Epithelial cell of esophagus (primary cell): ENCODE data around the gene TLE6.

Source experiments
- DNase-seq: peaks from one replicate; pipeline ENCODE4 v3.0.0; 2010; ENCODE audit warnings: low read depth
- H3K4me3 ChIP-seq: 2 replicates; pipeline ENCODE4 v1.5.1; 2011; ENCODE audit warnings: mild to moderate bottlenecking, low read length, control low read depth
- CTCF ChIP-seq: IDR thresholded peaks from 2 replicates; pipeline ENCODE4 v1.5.1; 2011; ENCODE audit warnings: low read depth, mild to moderate bottlenecking, low read length, control low read depth, inconsistent platforms; ENCODE audit not compliant: insufficient read depth; ENCODE audit errors: missing control alignments

Gene TLE6

GRCh38 chr19:2982561-2982960, 5.2 kb downstream of the TLE6 start:
- no peak overlapping the region for H3K4me3 ChIP-seq
- DNase-seq, result no peak
- no peak for TF ChIP-seq CTCF

GRCh38 chr19:2982983-2983350, 5.6 kb downstream of the TLE6 start:
- no peak overlapping the region for H3K4me3 ChIP-seq
- no peak for TF ChIP-seq CTCF
- DNase-seq, result peak; percentile 79

DNA sequence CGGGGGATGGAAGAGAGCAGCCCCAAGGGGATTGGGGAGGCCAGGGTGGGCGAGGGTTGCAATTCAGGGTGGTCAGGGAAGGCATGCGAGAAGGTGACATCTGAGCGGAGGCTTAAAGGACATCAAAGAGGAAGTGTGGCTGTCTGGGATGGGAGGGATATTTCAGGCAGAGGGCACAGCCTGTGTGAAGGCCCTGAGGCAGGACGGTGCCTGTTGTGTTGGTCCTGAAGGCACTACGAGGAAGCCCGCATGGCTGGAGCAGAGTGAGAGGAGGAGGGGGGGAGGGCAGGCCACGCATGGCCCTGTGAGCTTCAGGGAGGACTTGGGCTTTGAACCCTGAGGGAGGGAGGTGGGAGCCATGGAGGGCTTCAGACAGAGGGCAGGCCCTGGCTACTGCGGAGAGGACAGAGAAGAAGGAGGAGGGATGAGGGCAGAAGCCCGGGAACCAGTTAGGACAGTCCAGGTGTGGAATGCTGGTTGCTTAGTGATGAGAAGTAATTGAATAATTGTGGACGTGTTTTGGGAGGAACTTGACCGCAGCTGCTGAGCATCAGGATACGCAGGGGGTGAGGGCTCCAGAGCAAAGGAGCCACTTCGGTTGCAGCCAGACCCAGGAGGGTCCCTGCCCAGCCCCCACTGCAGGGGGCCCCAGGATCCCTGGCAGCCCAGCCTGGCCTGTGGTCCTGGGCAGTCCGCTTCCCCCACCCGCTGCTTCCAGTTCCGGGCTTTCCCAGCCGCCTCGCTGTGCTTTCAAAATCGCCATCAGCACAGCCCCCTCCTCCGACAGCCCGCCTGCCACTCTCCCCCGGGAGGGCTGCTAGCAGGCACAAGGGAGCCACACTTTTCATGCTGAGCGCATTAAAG, 6.2 kb downstream of the TLE6 start:
- TF ChIP-seq CTCF, result no peak
- DNase-seq, result peak; percentile 65
- H3K4me3 ChIP-seq, result no peak overlapping the region

DNA sequence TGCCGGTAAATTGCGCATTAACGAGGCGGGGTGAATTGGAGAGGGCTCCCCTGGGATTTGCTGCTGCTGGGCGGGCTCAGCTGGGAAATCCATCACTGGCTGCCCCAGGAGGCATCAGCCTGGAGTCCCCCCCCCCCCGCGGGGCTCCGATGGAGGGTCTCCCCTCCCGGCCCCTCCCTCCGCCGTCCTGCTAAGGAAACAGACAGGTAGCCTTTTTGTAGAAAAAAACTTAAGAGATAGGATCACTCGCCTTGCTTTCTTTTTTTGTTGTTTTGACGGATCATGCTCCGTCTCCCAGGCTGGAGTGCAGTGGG, 6.8 kb downstream of the TLE6 start:
- no peak overlapping the region for H3K4me3 ChIP-seq
- DNase-seq, result no peak
- TF ChIP-seq CTCF, result no peak

DNA sequence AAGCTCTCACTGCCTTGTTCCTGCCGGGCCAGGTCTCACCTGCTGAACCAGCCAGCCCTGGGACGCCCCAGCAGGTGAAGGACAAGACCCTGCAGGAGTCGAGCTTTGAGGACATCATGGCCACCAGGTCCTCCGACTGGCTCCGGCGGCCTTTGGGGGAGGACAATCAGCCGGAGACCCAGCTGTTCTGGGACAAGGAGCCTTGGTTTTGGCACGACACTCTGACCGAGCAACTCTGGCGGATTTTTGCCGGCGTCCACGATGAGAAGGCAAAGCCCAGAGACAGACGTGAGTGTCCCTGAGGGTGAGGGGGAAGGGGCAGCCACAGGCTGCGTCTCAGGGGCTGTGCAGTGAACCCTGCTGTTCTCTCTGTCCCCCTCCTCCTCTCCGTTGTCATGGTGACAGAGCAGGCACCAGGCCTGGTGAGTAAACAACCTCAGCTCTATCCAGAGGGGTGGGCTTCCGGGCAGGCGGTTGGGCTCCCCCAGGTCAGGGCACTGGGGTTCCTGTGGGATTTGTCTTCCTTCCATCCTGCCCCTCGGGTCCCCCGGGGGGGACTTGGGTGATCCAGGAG, 9.7 kb downstream of the TLE6 start:
- DNase-seq, result no peak
- no peak for TF ChIP-seq CTCF
- H3K4me3 ChIP-seq, result no peak overlapping the region

DNA sequence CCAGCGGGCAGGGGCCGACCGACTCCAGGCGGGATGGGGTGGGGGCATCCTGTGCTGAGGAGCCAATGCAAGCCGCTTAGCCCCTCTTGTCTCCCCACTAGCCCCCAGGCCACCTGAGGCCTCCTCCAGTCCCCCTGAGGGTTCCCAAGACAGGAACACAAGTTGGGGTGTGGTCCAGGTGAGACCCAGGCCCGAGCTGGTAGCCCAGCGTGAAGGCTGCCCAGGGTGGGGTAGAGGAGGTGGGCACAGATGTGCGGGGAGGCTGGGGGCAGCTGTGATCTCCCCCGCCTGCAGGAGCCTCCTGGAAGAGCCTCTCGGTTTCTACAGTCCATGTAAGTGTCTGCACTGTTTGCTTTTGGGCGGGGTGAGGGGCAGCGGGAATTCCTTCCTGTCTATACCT, 10.4 kb downstream of the TLE6 start:
- H3K4me3 ChIP-seq, result no peak overlapping the region
- no peak for DNase-seq
- TF ChIP-seq CTCF, result no peak

- no peak overlapping the region for H3K4me3 ChIP-seq
- DNase-seq, result no peak
- no peak for TF ChIP-seq CTCF
Observed at GRCh38 chr19:2988568-2988967, 11.2 kb downstream of the TLE6 start.
